ENCODE results near the gene ZNHIT3. TPM values are rescaled to one million over a fixed set of nuclear protein-coding genes. Genes with fewer than 3 reads are reported as not detected.
A peak's percentile ranks its signal among the peaks of the same experiment; 100 is the strongest.
"Not testable (repeated sequence)": the region's sequence is repeated elsewhere in the genome, so short reads cannot be mapped to it uniquely, and the experiment has no call there.

Gene ZNHIT3
- total RNA-seq (2014; rRNA removed; shearing (Covaris generic); ENCODE audit: low replicate concordance) = 34.0 and 72.1 TPM in 2 replicates

DNA sequence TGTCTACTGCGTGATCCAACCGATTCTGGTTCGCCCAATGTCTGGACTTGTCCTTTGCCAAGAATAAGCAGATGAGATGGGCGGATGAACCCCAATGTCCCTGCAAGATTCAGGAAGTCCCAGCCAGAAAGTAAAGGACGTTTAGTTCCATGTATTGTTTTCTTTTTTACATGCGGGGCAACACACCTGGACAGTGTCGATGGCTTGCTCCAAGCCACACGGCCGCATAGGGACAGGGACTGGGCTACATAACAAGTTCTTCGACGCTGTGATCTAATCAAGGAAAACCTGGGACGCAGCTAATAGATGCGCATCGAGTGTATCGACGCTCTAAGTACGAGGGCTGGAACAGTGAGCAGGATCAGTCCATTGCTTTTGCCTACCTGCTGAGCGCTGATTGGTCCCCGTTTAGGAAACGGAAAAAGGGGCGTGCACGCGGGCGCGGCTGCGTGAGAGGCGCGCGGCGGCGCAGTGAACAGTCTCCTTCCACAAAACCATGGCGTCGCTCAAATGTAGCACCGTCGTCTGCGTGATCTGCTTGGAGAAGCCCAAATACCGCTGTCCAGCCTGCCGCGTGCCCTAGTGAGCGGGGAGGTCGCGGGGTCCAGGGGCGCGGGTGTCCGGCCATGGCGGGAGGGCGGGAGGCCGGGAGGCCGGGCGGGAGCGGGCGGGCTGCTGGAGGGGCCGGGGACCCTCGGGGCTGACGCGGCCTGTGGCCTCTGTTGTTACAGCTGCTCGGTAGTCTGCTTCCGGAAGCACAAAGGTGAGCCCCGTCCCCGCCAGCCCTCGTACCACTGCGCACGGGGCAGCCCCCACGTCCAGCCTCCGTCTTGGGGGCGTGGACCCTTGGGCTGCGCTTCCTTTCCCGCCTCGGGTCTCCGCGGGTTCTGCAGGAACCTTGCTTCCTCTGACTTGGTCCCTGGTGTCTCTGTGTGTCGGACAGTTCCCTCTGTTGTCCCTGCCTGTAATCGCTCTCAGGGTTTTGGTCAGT is at the start of gene ZNHIT3:
Gene ZNHIT3, plus strand, starts transcription at position 478 of the 991 bp plus-strand sequence. Its CDS starts 19 bp downstream, at position 497.
- peak within 1 kb of the TSS; percentile 87 for H3K9ac ChIP-seq (ENCODE audit: low read length)
- H2AFZ ChIP-seq (ENCODE audit: low read length) = peak within 1 kb of the TSS; percentile 89
- peak; percentile 97 for DNase-seq
- peaks cover 50% of the 10 kb centered on the region for H3K79me2 ChIP-seq (ENCODE audit: low read length)
- H3K27ac ChIP-seq (ENCODE audit: low read length) = peak within 1 kb of the TSS; percentile 53
- H4K20me1 ChIP-seq (ENCODE audit: insufficient read depth, low read depth, low read length) = no peaks in the 10 kb centered on the region
- no peaks in the 10 kb centered on the region for H3K9me2 ChIP-seq (replicated peaks; ENCODE audit: insufficient read depth, low read length)
- H3K9me3 ChIP-seq (ENCODE audit: low read length) = no peaks in the 10 kb centered on the region
- H3K36me3 ChIP-seq (ENCODE audit: insufficient read depth, low read length) = peaks cover 8% of the 10 kb centered on the region; the same call in 1 of the 2 replicates
- H3K4me1 ChIP-seq (ENCODE audit: low read length) = peaks cover 32% of the 10 kb centered on the region
- peak within 1 kb of the TSS; percentile 78 for H3K4me2 ChIP-seq (ENCODE audit: low read depth, low read length, poor library complexity, severe bottlenecking)
- peak within 1 kb of the TSS; percentile 96 for H3K4me3 ChIP-seq (ENCODE audit: low read length)
- H3K27me3 ChIP-seq (ENCODE audit: low read length) = no peaks in the 10 kb centered on the region

DNA sequence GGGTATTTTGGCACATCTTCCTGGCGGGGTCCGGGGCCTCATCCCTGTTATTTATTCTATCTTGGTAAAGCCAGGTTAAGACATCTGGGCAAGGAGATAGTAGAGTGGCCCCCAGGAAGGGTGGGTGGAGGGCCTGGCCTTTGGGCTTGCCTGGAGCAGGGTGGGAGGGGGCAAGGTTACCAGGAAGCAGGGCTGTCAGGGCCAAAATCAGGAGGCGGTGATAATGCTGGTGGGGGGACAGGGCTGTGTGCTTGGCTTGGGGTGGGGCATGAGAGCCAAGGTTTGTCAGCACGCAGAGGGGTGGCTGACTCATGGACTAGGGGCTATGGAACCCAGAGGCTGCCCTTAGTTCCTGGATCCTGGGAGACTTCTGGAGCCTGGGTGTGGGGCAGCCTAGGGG is 44.7 kb upstream of the ZNHIT3 start:
- not testable (repeated sequence) for H3K4me3 ChIP-seq (ENCODE audit: low read length); H4K20me1 ChIP-seq (ENCODE audit: insufficient read depth, low read depth, low read length); H3K27me3 ChIP-seq (ENCODE audit: low read length); H3K36me3 ChIP-seq (ENCODE audit: insufficient read depth, low read length); DNase-seq; H3K4me1 ChIP-seq (ENCODE audit: low read length); H3K9me3 ChIP-seq (ENCODE audit: low read length); H3K9me2 ChIP-seq (replicated peaks; ENCODE audit: insufficient read depth, low read length); H3K4me2 ChIP-seq (ENCODE audit: low read depth, low read length, poor library complexity, severe bottlenecking); H3K27ac ChIP-seq (ENCODE audit: low read length); H2AFZ ChIP-seq (ENCODE audit: low read length); H3K9ac ChIP-seq (ENCODE audit: low read length); H3K79me2 ChIP-seq (ENCODE audit: low read length)

DNA sequence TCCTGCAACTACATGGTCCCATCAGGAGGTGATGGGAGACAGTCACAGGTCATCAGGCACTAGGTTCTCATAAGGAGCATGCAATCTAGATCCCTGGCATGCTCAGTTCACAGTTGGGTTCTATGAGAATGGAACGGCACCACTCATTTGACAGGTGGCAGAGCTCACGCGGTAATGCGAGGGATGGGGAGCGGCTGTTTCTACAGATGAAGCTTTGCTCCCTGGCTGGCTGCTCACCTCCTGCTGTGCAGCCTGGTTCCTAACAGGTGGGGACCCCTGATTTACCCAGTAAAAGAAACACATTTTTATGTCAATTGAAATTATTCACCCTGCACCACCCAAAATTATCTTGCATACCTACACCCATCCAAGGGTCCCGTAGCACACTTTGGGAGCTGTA is 42.7 kb upstream of the ZNHIT3 start:
- H3K27ac ChIP-seq (ENCODE audit: low read length) = no peak overlapping the region
- H3K9ac ChIP-seq (ENCODE audit: low read length) = no peak overlapping the region
- H4K20me1 ChIP-seq (ENCODE audit: insufficient read depth, low read depth, low read length) = no peaks in the 10 kb centered on the region
- H3K4me2 ChIP-seq (ENCODE audit: low read depth, low read length, poor library complexity, severe bottlenecking) = no peak overlapping the region
- H3K9me2 ChIP-seq (replicated peaks; ENCODE audit: insufficient read depth, low read length) = no peaks in the 10 kb centered on the region
- no peaks in the 10 kb centered on the region for H3K27me3 ChIP-seq (ENCODE audit: low read length)
- H3K4me1 ChIP-seq (ENCODE audit: low read length) = no peaks in the 10 kb centered on the region
- no peak overlapping the region for H3K4me3 ChIP-seq (ENCODE audit: low read length)
- H3K79me2 ChIP-seq (ENCODE audit: low read length) = no peaks in the 10 kb centered on the region
- H3K9me3 ChIP-seq (ENCODE audit: low read length) = no peaks in the 10 kb centered on the region
- no peaks in the 10 kb centered on the region for H3K36me3 ChIP-seq (ENCODE audit: insufficient read depth, low read length)
- no peak overlapping the region for H2AFZ ChIP-seq (ENCODE audit: low read length)
- no peak for DNase-seq

DNA sequence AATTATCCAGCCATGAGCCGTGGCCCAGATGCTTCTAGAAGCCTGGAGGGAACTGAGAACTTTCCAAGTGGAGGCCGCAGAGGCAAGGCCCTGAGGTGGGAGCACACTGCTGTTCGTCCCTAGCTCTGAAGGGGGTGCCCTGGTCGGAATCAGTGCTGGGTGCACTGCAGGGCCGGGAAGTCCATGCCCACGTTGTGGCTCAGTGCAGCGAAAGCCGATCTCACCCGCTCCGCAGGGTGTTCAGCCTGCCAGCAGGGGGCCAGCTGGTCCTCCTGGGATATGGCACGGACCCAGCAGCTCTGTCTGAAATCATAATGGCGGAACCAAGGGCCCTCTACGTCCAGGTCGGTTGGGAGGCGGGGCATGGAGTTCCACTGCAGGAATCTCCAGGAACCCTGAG is 36.5 kb upstream of the ZNHIT3 start:
- H3K9me2 ChIP-seq (replicated peaks; ENCODE audit: insufficient read depth, low read length); H3K4me3 ChIP-seq (ENCODE audit: low read length); H3K79me2 ChIP-seq (ENCODE audit: low read length); H2AFZ ChIP-seq (ENCODE audit: low read length); H3K4me1 ChIP-seq (ENCODE audit: low read length); H4K20me1 ChIP-seq (ENCODE audit: insufficient read depth, low read depth, low read length); H3K9ac ChIP-seq (ENCODE audit: low read length); H3K9me3 ChIP-seq (ENCODE audit: low read length); H3K27ac ChIP-seq (ENCODE audit: low read length); DNase-seq; H3K4me2 ChIP-seq (ENCODE audit: low read depth, low read length, poor library complexity, severe bottlenecking); H3K36me3 ChIP-seq (ENCODE audit: insufficient read depth, low read length); H3K27me3 ChIP-seq (ENCODE audit: low read length): not testable (repeated sequence)

DNA sequence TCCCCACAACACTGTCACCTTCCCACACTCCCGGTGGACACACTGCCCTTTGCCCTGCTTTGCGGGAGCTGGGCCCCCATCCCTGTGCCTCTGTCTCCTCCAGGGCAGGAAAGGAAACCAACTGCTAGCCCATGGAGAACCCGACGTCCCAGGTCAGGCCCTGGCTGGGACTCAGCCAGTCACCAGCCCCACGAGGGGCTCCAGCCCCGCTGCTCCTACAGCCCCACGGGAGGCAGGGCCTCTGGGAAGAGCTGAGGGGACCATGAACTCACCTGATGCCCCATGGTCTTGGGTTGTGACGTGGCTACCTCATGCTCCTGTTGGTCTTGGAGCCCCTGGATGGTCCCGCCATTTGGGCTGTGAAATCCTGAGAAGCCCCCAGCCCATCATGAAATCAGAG is 33.6 kb upstream of the ZNHIT3 start:
- H3K27ac ChIP-seq (ENCODE audit: low read length); H3K4me3 ChIP-seq (ENCODE audit: low read length); DNase-seq; H3K4me2 ChIP-seq (ENCODE audit: low read depth, low read length, poor library complexity, severe bottlenecking); H3K9me3 ChIP-seq (ENCODE audit: low read length); H3K27me3 ChIP-seq (ENCODE audit: low read length); H2AFZ ChIP-seq (ENCODE audit: low read length); H3K79me2 ChIP-seq (ENCODE audit: low read length); H3K9ac ChIP-seq (ENCODE audit: low read length); H3K9me2 ChIP-seq (replicated peaks; ENCODE audit: insufficient read depth, low read length); H3K36me3 ChIP-seq (ENCODE audit: insufficient read depth, low read length); H3K4me1 ChIP-seq (ENCODE audit: low read length); H4K20me1 ChIP-seq (ENCODE audit: insufficient read depth, low read depth, low read length): not testable (repeated sequence)

DNA sequence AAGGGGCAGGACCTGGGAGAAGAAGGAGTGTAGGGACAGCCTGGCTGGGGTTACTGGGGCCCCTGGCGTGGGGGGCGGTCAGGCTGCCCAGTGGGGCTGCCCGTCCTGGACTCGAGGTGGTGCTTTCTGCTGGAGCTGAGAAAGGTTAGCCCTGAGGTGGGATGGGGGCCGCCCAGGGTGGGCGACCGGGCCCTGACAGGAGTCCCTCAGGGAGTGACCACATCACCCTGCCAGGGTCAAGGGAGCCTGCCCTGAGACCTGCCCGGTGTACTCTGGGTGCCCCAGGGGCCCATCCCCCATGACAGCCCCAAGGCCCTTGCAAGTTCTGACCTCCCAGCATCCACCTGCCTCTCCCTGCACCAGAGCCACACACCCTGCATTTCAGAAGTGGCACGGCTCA is 28.8 kb upstream of the ZNHIT3 start:
- H3K79me2 ChIP-seq (ENCODE audit: low read length); H3K4me1 ChIP-seq (ENCODE audit: low read length); H3K9ac ChIP-seq (ENCODE audit: low read length); H3K9me2 ChIP-seq (replicated peaks; ENCODE audit: insufficient read depth, low read length); H4K20me1 ChIP-seq (ENCODE audit: insufficient read depth, low read depth, low read length); H3K4me2 ChIP-seq (ENCODE audit: low read depth, low read length, poor library complexity, severe bottlenecking); H3K4me3 ChIP-seq (ENCODE audit: low read length); H3K27me3 ChIP-seq (ENCODE audit: low read length); H3K9me3 ChIP-seq (ENCODE audit: low read length); H3K27ac ChIP-seq (ENCODE audit: low read length); H2AFZ ChIP-seq (ENCODE audit: low read length); DNase-seq; H3K36me3 ChIP-seq (ENCODE audit: insufficient read depth, low read length): not testable (repeated sequence)

DNA sequence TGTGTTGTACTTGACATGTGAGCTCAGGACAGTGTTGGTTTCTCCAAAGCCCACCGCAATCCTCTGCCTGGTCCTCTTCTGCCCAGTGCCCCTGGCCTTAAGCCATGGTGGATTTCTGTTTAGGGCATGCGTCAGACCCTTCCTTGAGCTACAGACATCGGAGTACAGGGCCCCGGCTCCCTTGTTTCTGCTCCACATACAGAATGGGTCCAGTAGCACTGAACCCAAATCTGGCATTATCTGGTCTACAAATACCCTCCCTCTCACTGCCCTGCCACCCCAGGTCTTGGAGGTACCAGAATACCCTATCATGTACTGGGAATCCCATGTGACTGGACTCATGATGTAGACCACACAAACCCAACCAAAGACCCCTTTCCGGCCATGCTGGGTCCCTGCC is 27.4 kb upstream of the ZNHIT3 start:
- H4K20me1 ChIP-seq (ENCODE audit: insufficient read depth, low read depth, low read length) = no peaks in the 10 kb centered on the region
- no peaks in the 10 kb centered on the region for H3K9me2 ChIP-seq (replicated peaks; ENCODE audit: insufficient read depth, low read length)
- H3K36me3 ChIP-seq (ENCODE audit: insufficient read depth, low read length) = no peaks in the 10 kb centered on the region
- H3K4me2 ChIP-seq (ENCODE audit: low read depth, low read length, poor library complexity, severe bottlenecking) = no peak overlapping the region
- no peaks in the 10 kb centered on the region for H3K9me3 ChIP-seq (ENCODE audit: low read length)
- no peak overlapping the region for H3K27ac ChIP-seq (ENCODE audit: low read length)
- no peaks in the 10 kb centered on the region for H3K27me3 ChIP-seq (ENCODE audit: low read length)
- H3K79me2 ChIP-seq (ENCODE audit: low read length) = no peaks in the 10 kb centered on the region
- H2AFZ ChIP-seq (ENCODE audit: low read length) = no peak overlapping the region
- no peak overlapping the region for H3K9ac ChIP-seq (ENCODE audit: low read length)
- H3K4me1 ChIP-seq (ENCODE audit: low read length) = no peaks in the 10 kb centered on the region
- no peak for DNase-seq
- no peak overlapping the region for H3K4me3 ChIP-seq (ENCODE audit: low read length)

DNA sequence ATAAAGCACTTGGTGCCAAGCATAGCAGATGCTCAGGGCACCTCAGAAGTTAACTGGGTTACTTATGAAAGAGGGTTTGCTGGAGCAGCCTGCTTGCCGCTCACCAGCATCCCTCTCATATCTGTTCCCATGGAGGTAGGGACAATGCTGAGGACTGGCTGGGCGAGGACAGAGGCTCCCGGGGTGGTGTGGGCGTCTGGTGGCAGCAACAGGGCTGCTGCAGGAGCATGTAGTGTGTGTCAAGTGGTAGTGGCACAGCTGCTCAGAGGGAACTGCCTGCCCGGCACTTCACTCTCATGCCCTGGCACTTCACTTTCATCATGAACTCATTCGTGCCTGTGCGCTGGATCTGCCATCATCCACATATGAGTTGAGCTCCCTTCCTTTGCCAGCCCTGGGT is 26.9 kb upstream of the ZNHIT3 start:
- no peaks in the 10 kb centered on the region for H4K20me1 ChIP-seq (ENCODE audit: insufficient read depth, low read depth, low read length)
- no peak overlapping the region for H3K4me2 ChIP-seq (ENCODE audit: low read depth, low read length, poor library complexity, severe bottlenecking)
- no peak overlapping the region for H3K27ac ChIP-seq (ENCODE audit: low read length)
- H2AFZ ChIP-seq (ENCODE audit: low read length) = no peak overlapping the region
- DNase-seq = no peak
- H3K9me3 ChIP-seq (ENCODE audit: low read length) = no peaks in the 10 kb centered on the region
- no peaks in the 10 kb centered on the region for H3K79me2 ChIP-seq (ENCODE audit: low read length)
- H3K4me3 ChIP-seq (ENCODE audit: low read length) = no peak overlapping the region
- no peaks in the 10 kb centered on the region for H3K4me1 ChIP-seq (ENCODE audit: low read length)
- H3K9me2 ChIP-seq (replicated peaks; ENCODE audit: insufficient read depth, low read length) = no peaks in the 10 kb centered on the region
- no peak overlapping the region for H3K9ac ChIP-seq (ENCODE audit: low read length)
- H3K36me3 ChIP-seq (ENCODE audit: insufficient read depth, low read length) = no peaks in the 10 kb centered on the region
- no peaks in the 10 kb centered on the region for H3K27me3 ChIP-seq (ENCODE audit: low read length)

Data from Karpas-422 (cell line).